ENCODE measurements around the gene NDUFAF4.

DNA sequence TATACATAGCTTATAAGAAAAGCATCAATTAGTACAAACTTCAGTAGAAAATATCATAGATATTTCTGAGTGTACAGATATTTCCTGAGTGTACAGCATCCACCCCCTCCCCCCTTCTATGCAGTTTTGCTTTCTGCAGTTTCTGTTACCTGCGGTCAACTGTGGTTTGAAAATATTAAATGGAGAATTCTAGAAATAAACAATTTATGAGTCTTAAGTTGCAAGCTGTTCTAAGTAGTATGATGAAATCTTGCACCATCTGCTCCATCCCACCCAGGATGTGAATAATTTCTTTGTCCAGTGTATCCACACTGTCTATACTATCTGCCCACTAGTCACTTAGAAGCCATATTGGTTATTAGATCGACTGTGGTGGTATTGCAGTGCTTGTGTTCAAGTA lies 44.6 kb downstream of the NDUFAF4 start:
- TF ChIP-seq, protein P1, sequence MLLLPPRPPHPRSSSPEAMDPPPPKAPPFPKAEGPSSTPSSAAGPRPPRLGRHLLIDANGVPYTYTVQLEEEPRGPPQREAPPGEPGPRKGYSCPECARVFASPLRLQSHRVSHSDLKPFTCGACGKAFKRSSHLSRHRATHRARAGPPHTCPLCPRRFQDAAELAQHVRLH (tag by site-specific recombination; IDR thresholded peaks at IDR 0.05): no peak
- TF ChIP-seq, protein P2, sequence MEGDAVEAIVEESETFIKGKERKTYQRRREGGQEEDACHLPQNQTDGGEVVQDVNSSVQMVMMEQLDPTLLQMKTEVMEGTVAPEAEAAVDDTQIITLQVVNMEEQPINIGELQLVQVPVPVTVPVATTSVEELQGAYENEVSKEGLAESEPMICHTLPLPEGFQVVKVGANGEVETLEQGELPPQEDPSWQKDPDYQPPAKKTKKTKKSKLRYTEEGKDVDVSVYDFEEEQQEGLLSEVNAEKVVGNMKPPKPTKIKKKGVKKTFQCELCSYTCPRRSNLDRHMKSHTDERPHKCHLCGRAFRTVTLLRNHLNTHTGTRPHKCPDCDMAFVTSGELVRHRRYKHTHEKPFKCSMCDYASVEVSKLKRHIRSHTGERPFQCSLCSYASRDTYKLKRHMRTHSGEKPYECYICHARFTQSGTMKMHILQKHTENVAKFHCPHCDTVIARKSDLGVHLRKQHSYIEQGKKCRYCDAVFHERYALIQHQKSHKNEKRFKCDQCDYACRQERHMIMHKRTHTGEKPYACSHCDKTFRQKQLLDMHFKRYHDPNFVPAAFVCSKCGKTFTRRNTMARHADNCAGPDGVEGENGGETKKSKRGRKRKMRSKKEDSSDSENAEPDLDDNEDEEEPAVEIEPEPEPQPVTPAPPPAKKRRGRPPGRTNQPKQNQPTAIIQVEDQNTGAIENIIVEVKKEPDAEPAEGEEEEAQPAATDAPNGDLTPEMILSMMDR (tag by site-specific recombination; IDR thresholded peaks at IDR 0.05): no peak
- TF ChIP-seq ZNF560 (tag by site-specific recombination; IDR thresholded peaks at IDR 0.05; ENCODE audit: borderline replicate concordance) (no peak), TRIM28 (IDR thresholded peaks at IDR 0.05; ENCODE audit: borderline replicate concordance, low read length) (no peak), ZNF274 (IDR thresholded peaks at IDR 0.05; ENCODE audit: low read length) (no peak), ZNF274 (tag by site-specific recombination; IDR thresholded peaks at IDR 0.05; ENCODE audit: borderline replicate concordance) (no peak), GLI4 (tag by site-specific recombination; IDR thresholded peaks at IDR 0.05) (no peak), ZNF76 (tag by site-specific recombination; IDR thresholded peaks at IDR 0.05; ENCODE audit: borderline replicate concordance, low read depth) (no peak), ZFP37 (tag by site-specific recombination; IDR thresholded peaks at IDR 0.05) (no peak), ZNF701 (tag by site-specific recombination; IDR thresholded peaks at IDR 0.05) (no peak), ZNF2 (tag by site-specific recombination; IDR thresholded peaks at IDR 0.05) (no peak), ZNF707 (tag by site-specific recombination; IDR thresholded peaks at IDR 0.05) (no peak)
- TF ChIP-seq, protein P3, sequence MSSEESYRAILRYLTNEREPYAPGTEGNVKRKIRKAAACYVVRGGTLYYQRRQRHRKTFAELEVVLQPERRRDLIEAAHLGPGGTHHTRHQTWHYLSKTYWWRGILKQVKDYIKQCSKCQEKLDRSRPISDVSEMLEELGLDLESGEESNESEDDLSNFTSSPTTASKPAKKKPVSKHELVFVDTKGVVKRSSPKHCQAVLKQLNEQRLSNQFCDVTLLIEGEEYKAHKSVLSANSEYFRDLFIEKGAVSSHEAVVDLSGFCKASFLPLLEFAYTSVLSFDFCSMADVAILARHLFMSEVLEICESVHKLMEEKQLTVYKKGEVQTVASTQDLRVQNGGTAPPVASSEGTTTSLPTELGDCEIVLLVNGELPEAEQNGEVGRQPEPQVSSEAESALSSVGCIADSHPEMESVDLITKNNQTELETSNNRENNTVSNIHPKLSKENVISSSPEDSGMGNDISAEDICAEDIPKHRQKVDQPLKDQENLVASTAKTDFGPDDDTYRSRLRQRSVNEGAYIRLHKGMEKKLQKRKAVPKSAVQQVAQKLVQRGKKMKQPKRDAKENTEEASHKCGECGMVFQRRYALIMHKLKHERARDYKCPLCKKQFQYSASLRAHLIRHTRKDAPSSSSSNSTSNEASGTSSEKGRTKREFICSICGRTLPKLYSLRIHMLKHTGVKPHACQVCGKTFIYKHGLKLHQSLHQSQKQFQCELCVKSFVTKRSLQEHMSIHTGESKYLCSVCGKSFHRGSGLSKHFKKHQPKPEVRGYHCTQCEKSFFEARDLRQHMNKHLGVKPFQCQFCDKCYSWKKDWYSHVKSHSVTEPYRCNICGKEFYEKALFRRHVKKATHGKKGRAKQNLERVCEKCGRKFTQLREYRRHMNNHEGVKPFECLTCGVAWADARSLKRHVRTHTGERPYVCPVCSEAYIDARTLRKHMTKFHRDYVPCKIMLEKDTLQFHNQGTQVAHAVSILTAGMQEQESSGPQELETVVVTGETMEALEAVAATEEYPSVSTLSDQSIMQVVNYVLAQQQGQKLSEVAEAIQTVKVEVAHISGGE (tag by site-specific recombination; conservative IDR thresholded peaks at IDR 0.05; ENCODE audit: low read depth): no peak
